ENCODE data around the gene PCSK1N. TPM values are rescaled to one million over a fixed set of nuclear protein-coding genes. Genes with fewer than 3 reads are reported as not detected.

The PCSK1N gene
- total RNA-seq, 4 donors from 2014 or later: 3.0 to 15.9 (median 3.4) TPM; not detected in 1

- H3K4me1 ChIP-seq: no peaks in the 10 kb centered on the region
- no peak for DNase-seq
- TF ChIP-seq POLR2A (IDR thresholded peaks at IDR 0.05): no peak
- TF ChIP-seq, protein P1, sequence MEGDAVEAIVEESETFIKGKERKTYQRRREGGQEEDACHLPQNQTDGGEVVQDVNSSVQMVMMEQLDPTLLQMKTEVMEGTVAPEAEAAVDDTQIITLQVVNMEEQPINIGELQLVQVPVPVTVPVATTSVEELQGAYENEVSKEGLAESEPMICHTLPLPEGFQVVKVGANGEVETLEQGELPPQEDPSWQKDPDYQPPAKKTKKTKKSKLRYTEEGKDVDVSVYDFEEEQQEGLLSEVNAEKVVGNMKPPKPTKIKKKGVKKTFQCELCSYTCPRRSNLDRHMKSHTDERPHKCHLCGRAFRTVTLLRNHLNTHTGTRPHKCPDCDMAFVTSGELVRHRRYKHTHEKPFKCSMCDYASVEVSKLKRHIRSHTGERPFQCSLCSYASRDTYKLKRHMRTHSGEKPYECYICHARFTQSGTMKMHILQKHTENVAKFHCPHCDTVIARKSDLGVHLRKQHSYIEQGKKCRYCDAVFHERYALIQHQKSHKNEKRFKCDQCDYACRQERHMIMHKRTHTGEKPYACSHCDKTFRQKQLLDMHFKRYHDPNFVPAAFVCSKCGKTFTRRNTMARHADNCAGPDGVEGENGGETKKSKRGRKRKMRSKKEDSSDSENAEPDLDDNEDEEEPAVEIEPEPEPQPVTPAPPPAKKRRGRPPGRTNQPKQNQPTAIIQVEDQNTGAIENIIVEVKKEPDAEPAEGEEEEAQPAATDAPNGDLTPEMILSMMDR (IDR thresholded peaks at IDR 0.05): no peak
- no peaks in the 10 kb centered on the region for H3K36me3 ChIP-seq
- no peaks in the 10 kb centered on the region for H3K9me3 ChIP-seq
- H3K27ac ChIP-seq: no peak overlapping the region
- intact Hi-C loops (cut with DNase I; ENCODE audit: low total_unique reads): no loop called here
- H3K27me3 ChIP-seq: no peaks in the 10 kb centered on the region
- no peak overlapping the region for H3K4me3 ChIP-seq
These were observed 50.2 kb downstream of the PCSK1N start for GRCh38 chrX:48785186-48785539.

DNA sequence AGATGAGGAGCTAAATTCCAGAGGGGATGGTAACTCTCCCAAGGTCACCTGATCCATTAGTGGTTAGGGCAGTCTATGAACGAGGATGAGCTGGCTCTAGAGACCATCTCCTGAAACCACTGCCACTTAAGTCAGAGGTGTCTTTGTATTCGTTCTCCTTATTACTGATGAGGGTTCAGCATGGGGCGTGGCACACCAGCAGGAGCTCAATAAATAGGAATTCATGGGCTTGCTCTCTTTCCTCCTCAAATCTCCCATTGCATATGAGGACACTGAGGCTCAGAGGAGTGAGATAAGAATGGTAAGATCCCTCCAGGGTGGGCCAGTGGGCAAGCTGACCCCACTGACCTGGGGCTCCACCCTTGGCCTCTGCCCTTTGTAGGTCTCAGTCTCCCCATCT, 50.7 kb downstream of the PCSK1N start:
- H3K36me3 ChIP-seq: no peaks in the 10 kb centered on the region
- intact Hi-C loops (cut with DNase I; ENCODE audit: low total_unique reads): no loop called here
- no peak for DNase-seq
- no peaks in the 10 kb centered on the region for H3K9me3 ChIP-seq
- no peaks in the 10 kb centered on the region for H3K4me1 ChIP-seq
- TF ChIP-seq POLR2A (IDR thresholded peaks at IDR 0.05): no peak
- TF ChIP-seq, protein P1 (IDR thresholded peaks at IDR 0.05): no peak
- no peak overlapping the region for H3K4me3 ChIP-seq
- H3K27me3 ChIP-seq: no peaks in the 10 kb centered on the region
- H3K27ac ChIP-seq: no peak overlapping the region

DNA sequence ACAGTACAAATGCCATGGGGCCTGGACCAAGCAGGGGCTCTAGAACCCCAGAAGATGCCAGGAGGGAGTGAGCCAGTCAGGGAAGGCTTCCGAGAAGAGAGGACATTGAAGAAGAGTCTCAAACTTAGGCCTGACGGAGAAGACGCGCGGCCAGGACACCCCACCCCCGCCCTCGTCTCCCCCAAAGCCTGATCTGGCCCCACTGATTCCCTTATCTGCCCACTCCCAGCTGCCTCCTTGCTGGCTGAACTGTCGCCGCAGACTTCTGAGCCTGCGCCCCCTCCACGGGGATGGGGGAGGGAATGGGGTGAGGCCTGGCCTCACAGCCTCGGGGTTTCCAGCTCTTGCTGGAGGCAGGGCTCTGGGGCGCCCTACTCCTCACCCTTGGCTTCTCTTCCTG, 52.6 kb downstream of the PCSK1N start:
- TF ChIP-seq, protein P1 (IDR thresholded peaks at IDR 0.05): no peak
- TF ChIP-seq POLR2A (IDR thresholded peaks at IDR 0.05): no peak
- no peak for DNase-seq
- no peaks in the 10 kb centered on the region for H3K4me1 ChIP-seq
- H3K9me3 ChIP-seq: no peaks in the 10 kb centered on the region
- H3K4me3 ChIP-seq: no peak overlapping the region
- no peak overlapping the region for H3K27ac ChIP-seq
- no peaks in the 10 kb centered on the region for H3K36me3 ChIP-seq
- intact Hi-C loops (cut with DNase I; ENCODE audit: low total_unique reads): no loop called here
- no peaks in the 10 kb centered on the region for H3K27me3 ChIP-seq

DNA sequence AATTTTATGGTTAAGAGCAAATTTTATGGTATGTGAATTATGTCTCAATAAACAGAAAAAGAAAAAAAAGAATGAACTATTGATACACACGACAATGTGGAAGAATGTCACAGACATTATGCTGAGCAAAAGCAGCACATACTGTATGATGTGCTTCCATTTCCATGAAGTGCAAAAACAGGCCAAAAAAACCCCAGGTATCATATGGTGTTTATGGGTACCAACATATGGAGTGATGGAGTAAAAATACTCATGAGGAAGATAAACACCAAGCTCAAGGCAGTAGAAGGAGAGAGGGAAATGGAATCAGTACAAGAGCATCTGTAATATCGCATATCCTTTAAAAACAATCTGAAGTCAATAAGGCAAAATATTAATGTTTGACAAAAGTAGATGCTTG, 53.2 kb downstream of the PCSK1N start:
- no peaks in the 10 kb centered on the region for H3K27me3 ChIP-seq
- H3K27ac ChIP-seq: no peak overlapping the region
- no peak for DNase-seq
- no peak overlapping the region for H3K4me3 ChIP-seq
- intact Hi-C loops (cut with DNase I; ENCODE audit: low total_unique reads): no loop called here
- no peaks in the 10 kb centered on the region for H3K9me3 ChIP-seq
- no peaks in the 10 kb centered on the region for H3K36me3 ChIP-seq
- TF ChIP-seq POLR2A (IDR thresholded peaks at IDR 0.05): no peak
- TF ChIP-seq, protein P1 (IDR thresholded peaks at IDR 0.05): no peak
- no peaks in the 10 kb centered on the region for H3K4me1 ChIP-seq

- DNase-seq: no peak
- intact Hi-C loops (cut with DNase I; ENCODE audit: low total_unique reads): no loop called here
- no peaks in the 10 kb centered on the region for H3K36me3 ChIP-seq
- H3K4me1 ChIP-seq: no peaks in the 10 kb centered on the region
- H3K4me3 ChIP-seq: no peak overlapping the region
- no peak overlapping the region for H3K27ac ChIP-seq
- TF ChIP-seq, protein P1 (IDR thresholded peaks at IDR 0.05): no peak
- TF ChIP-seq POLR2A (IDR thresholded peaks at IDR 0.05): no peak
- H3K9me3 ChIP-seq: no peaks in the 10 kb centered on the region
- no peaks in the 10 kb centered on the region for H3K27me3 ChIP-seq
These were observed 53.7 kb downstream of the PCSK1N start for GRCh38 chrX:48781705-48782104.

Other genes starting within 250 kb of the PCSK1N start
- gene WDR13, start 238.1 kb downstream of the PCSK1N start, total RNA-seq: 100 to 1,000 TPM in 2 of 4 donors, 10 to 100 TPM in 2; 64.8 to 147 (median 111) TPM
- 10 to 100 TPM in 1 of 4 donors, 1 to 10 TPM in 2, not detected in 1; 1.2 to 20.7 (median 1.9) TPM for gene WAS, start 151.8 kb downstream of the PCSK1N start, total RNA-seq
- 1 to 10 TPM in 3 of 4 donors, under 1 TPM in 1; 0.59 to 7.8 (median 3.8) TPM for gene SUV39H1, start 138.9 kb downstream of the PCSK1N start, total RNA-seq
- not detected for gene GLOD5, start 73.9 kb downstream of the PCSK1N start, total RNA-seq
- under 1 TPM in 1 of 4 donors, not detected in 3; 0.35 TPM for gene GATA1, start 49.0 kb downstream of the PCSK1N start, total RNA-seq
- 100 to 1,000 TPM in 3 of 4 donors, 10 to 100 TPM in 1; 25.0 to 160 (median 123) TPM for gene HDAC6, start 33.5 kb downstream of the PCSK1N start, total RNA-seq
- under 1 TPM in 2 of 4 donors, not detected in 2; 0.41 to 0.46 TPM for gene ERAS, start 9.1 kb downstream of the PCSK1N start, total RNA-seq
- 10 to 100 TPM in 3 of 4 donors, 1 to 10 TPM in 1; 4.1 to 29.5 (median 17.2) TPM for gene TIMM17B, start 62.2 kb upstream of the PCSK1N start, total RNA-seq
- 10 to 100 TPM; 46.4 to 90.7 (median 70.3) TPM for gene PQBP1, start 62.3 kb upstream of the PCSK1N start, total RNA-seq
- 10 to 100 TPM in 2 of 4 donors, 1 to 10 TPM in 2; 4.4 to 16.9 (median 11.1) TPM for gene SLC35A2, start 76.0 kb upstream of the PCSK1N start, total RNA-seq
- 10 to 100 TPM in 1 of 4 donors, 1 to 10 TPM in 2, not detected in 1; 4.8 to 16.8 (median 9.1) TPM for gene PIM2, start 83.4 kb upstream of the PCSK1N start, total RNA-seq
- gene OTUD5, start 122.0 kb upstream of the PCSK1N start, total RNA-seq: 10 to 100 TPM in 3 of 4 donors, 1 to 10 TPM in 1; 8.5 to 58.7 (median 21.8) TPM
- 1 to 10 TPM in 2 of 4 donors, under 1 TPM in 1, not detected in 1; 0.29 to 4.6 (median 3.2) TPM for gene KCND1, start 136.2 kb upstream of the PCSK1N start, total RNA-seq
- 10 to 100 TPM; 15.4 to 57.6 (median 22.0) TPM for gene GRIPAP1, start 166.7 kb upstream of the PCSK1N start, total RNA-seq
- gene TFE3, start 207.7 kb upstream of the PCSK1N start, total RNA-seq: 10 to 100 TPM; 16.7 to 75.0 (median 38.7) TPM
- 10 to 100 TPM in 1 of 4 donors, 1 to 10 TPM in 3; 2.0 to 12.0 (median 4.2) TPM for gene CCDC120, start 223.4 kb upstream of the PCSK1N start, total RNA-seq
- 10 to 100 TPM in 2 of 4 donors, 1 to 10 TPM in 1, under 1 TPM in 1; 0.77 to 45.2 (median 23.8) TPM for gene PRAF2, start 238.4 kb upstream of the PCSK1N start, total RNA-seq
- 10 to 100 TPM; 37.6 to 96.5 (median 58.7) TPM for gene WDR45, start 244.3 kb upstream of the PCSK1N start, total RNA-seq

Data from uterus (tissue), 4 donors.